Glutamatergic neuron (in vitro differentiated cells): ENCODE results near the gene MARS1. TPM values are rescaled to one million over a fixed set of nuclear protein-coding genes. Genes with fewer than 3 reads are reported as not detected.

Experiments
- DNase-seq: peaks from one replicate; pipeline ENCODE4 v3.0.0; 2022
- H3K27ac Mint-ChIP-seq: one replicate; pipeline ENCODE4 v1.8.0; 2020; ENCODE audit warnings: mild to moderate bottlenecking, mixed read lengths, inconsistent platforms; ENCODE audit not compliant: unreplicated experiment
- H3K27me3 Mint-ChIP-seq: one replicate; pipeline ENCODE4 v1.8.0; 2020; ENCODE audit warnings: mild to moderate bottlenecking, moderate library complexity, mixed read lengths, inconsistent platforms; ENCODE audit not compliant: unreplicated experiment
- H3K36me3 Mint-ChIP-seq: one replicate; pipeline ENCODE4 v1.8.0; 2020; ENCODE audit warnings: mild to moderate bottlenecking, mixed read lengths, inconsistent platforms; ENCODE audit not compliant: unreplicated experiment
- H3K4me1 Mint-ChIP-seq: one replicate; pipeline ENCODE4 v1.8.0; 2020; ENCODE audit warnings: mild to moderate bottlenecking, low read depth, mixed read lengths, inconsistent platforms; ENCODE audit not compliant: unreplicated experiment
- H3K4me3 Mint-ChIP-seq: one replicate; pipeline ENCODE4 v1.8.0; 2020; ENCODE audit warnings: mild to moderate bottlenecking, mixed read lengths, inconsistent platforms; ENCODE audit not compliant: unreplicated experiment
- H3K9me3 Mint-ChIP-seq: one replicate; pipeline ENCODE4 v1.8.0; 2020; ENCODE audit warnings: mild to moderate bottlenecking, moderate library complexity, mixed read lengths, inconsistent platforms; ENCODE audit not compliant: unreplicated experiment
- CTCF ChIP-seq: fragments of 200-600 bp; sonication (generic); IDR thresholded peaks from one replicate; pipeline ENCODE4 v1.5.0; 2021; ENCODE audit not compliant: partially characterized antibody, unreplicated experiment
- total RNA-seq: library from RNA; stranded (reverse); fragmentation: NEBNext Ultra II Directional; extraction: Animal tissue kit (Norgen Biotek cat#: 25700); gene quantifications from one replicate; pipeline ENCODE4 v1.2.1, GENCODE V29; 2021; ENCODE audit not compliant: unreplicated experiment

Gene MARS1
- total RNA-seq, 1 donor from 2014 or later = 870 TPM

GRCh38 chr12:57487055-57487596 lies 742 bp upstream of the MARS1 start:
- no peak for TF ChIP-seq CTCF
- peak overlapping the region; percentile 94 for H3K4me3 Mint-ChIP-seq

GRCh38 chr12:57488402-57489156 lies 711 bp downstream of the MARS1 start:
- peak overlapping the region; percentile 94 for H3K4me3 Mint-ChIP-seq
- peak overlapping the region; percentile 96 for H3K27ac Mint-ChIP-seq
- peak; percentile 68 for DNase-seq
- H3K36me3 Mint-ChIP-seq = peaks cover 23% of the 10 kb centered on the region
- H3K27me3 Mint-ChIP-seq = peaks cover 28% of the 10 kb centered on the region
- H3K4me1 Mint-ChIP-seq = peaks cover 22% of the 10 kb centered on the region
- peaks cover 20% of the 10 kb centered on the region for H3K9me3 Mint-ChIP-seq
- no peak for TF ChIP-seq CTCF

More at GRCh38 chr12:57487055-57487596, 742 bp upstream of the MARS1 start:
- peaks cover 23% of the 10 kb centered on the region for H3K36me3 Mint-ChIP-seq
- H3K4me1 Mint-ChIP-seq = peaks cover 20% of the 10 kb centered on the region
- peaks cover 22% of the 10 kb centered on the region for H3K9me3 Mint-ChIP-seq
- H3K27ac Mint-ChIP-seq = peak overlapping the region; percentile 96
- no peak for DNase-seq
- H3K27me3 Mint-ChIP-seq = peaks cover 28% of the 10 kb centered on the region

- Mint-ChIP-seq H3K4me3 (peak overlapping the region; percentile 94), H3K27ac (peak overlapping the region; percentile 96), H3K36me3 (peaks cover 23% of the 10 kb centered on the region), H3K9me3 (peaks cover 20% of the 10 kb centered on the region), H3K4me1 (peaks cover 22% of the 10 kb centered on the region), H3K27me3 (peaks cover 28% of the 10 kb centered on the region)
- TF ChIP-seq CTCF = no peak
- DNase-seq = no peak
These were observed 1.3 kb downstream of the MARS1 start for GRCh38 chr12:57489157-57489641.

- peaks cover 20% of the 10 kb centered on the region for H3K9me3 Mint-ChIP-seq
- no peak for DNase-seq
- peak overlapping the region; percentile 94 for H3K4me3 Mint-ChIP-seq
- peaks cover 22% of the 10 kb centered on the region for H3K4me1 Mint-ChIP-seq
- peaks cover 28% of the 10 kb centered on the region for H3K27me3 Mint-ChIP-seq
- TF ChIP-seq CTCF = no peak
- H3K27ac Mint-ChIP-seq = peak overlapping the region; percentile 96
- peaks cover 23% of the 10 kb centered on the region for H3K36me3 Mint-ChIP-seq
These were observed 2.3 kb downstream of the MARS1 start for GRCh38 chr12:57490126-57490525.
